LoVo (cell line): ENCODE results near the gene SLC2A1.

Experiments
- DNase-seq: peaks from one replicate; pipeline ENCODE4 v3.0.0-alpha.2; 2016; ENCODE audit warnings: low spot score

Gene SLC2A1

DNA sequence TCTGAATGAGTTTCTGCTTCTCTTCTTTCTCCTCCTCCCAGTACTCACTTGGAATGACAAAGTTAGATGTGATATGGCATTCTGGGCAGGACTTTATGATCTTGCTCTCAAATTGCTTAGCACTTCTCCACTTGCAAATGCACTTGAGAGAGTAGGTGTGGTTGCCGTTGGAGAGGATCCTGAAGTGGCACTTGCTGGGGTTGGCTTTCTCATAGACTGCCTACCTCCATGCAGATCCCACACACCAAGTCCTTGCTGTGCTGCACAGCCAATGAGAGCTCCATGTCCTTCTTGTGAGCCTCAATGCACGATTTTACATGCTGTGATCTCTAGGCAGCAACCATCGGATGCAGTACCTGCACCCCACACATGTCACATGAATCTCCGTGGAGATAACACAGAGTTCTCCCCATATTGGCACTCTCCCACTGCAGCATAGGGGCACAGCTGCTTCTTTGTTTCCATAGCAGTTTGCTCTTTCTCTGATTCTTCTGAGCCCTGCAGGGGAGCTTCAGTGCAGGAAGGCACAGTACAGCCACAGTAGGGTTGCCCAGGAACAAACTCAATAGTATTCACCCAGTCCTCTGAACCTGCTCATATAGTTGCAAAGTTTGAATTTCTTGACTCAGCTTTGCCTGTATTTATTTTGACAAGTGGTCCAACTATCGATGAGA is 67.1 kb downstream of the SLC2A1 start:
- no peak for DNase-seq

DNA sequence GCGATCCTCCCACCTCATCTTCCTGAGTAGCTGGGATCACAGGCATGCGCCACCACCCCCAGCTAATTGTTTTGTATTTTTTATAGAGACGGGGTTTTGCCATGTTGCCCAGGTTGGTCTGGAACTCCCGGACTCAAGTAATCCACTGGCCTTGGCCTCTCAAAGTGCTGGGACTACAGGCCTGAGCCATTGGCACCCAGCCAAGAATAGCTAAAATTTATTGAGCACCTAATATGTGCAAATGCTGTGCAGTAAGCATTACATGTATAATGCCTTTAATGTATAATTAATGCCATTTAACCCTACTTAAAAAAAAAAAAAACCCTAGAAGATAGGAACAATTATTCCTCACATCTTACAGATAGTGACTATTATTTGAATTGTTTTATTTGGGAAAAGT is 69.4 kb downstream of the SLC2A1 start:
- no peak for DNase-seq

DNA sequence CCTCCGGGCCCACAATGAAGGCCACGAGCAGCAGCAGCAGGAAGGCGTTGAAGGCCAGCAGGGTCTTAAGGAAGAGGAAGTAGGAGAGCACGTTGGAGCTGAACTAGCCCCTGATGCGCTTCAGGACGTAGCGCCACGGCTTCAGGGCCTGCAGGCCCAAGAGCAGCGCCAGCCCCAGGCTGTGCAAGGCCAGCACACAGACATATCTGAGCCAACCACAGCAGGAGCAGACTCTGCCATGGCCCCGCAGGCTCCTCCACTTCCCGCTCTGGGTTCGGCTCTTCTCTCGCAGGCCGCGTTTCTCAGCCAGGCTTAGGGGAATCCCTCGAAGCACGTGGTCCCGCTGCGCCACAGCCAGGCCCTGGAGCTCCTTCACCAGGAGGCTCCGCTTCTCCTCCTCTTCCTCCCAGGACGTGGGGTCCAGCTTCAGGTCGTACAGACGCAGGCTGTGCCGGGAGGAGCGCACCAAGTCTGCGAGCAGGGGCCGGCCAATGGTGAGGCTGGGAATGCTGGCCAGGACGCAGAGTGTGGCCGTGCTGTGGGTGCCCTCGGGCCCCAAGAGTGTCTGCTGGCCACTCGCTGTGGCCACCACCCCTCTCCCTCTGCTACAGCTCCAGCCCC is 70.5 kb downstream of the SLC2A1 start:
- DNase-seq = no peak

DNA sequence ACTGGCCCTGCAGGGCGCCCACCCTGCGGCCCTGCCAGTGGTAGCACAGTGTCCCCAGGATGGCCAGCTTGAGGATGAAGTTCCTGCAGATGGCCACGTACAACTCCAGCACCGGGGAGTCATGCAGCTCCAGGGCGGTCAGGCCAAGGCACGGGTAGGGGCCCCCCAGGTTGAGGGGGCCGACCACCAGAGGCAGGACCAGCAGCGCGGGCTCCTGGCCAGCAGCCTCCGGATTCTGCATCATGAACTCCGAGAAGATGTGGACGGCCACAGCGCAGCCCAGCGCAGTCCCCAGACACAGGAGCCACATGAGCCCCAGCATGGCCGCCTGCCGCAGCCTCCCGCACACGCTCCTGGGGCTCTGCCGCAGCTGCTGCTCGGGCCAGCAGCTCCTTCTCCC is 71.3 kb downstream of the SLC2A1 start:
- no peak for DNase-seq

DNA sequence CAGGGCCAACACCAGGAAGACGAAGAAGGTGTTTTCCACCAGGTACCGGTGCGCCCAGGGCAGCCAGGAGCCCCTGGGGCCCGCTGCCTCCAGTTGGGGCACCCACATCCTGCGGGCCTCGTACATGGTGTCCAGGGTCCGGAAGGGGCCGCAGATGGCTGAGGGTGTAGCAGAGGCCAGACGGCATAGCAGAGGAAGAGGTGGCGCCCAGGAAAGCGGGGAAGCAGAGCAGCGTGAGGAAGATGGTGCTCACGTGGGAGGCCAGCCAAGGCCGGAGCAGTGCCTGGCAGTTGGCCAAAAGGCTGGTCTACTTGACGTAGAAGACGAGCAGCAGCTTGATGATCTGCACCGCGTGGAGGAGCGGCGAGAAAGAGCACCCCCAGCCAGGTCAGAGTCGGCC is 71.9 kb downstream of the SLC2A1 start:
- DNase-seq = no peak

DNA sequence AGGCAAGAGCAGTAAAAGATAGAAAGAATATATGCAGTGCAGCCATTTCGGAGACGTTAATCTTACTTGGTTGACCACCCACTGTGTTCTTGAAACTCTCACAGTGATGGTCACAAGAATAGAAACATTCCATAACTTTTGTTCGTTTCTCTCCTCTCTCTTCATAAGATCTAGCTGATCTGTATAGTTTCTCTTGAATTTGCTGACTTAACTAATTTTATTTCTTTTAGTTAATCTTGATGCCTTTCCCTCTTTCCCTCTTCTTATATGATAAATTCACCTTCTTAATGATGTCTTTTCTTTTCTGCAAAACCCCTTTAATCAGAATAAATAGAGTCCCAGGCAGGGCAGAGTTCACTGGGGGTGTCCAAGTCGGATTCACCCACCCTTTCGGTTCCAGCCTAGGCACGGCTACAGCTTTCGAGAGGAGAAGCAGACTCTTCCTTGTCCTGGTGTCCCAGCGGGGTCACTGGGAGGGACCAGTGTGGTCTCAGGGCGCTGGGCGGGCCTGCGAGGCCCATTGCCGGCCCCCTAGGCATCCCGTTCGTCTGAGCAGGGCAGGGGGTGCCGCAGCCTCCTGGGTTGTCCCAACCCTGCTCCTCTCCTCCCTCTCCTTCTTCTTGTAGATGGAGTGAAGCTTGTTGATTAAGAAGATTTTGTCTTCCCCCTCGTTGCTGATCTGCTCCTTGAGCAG is 72.5 kb downstream of the SLC2A1 start:
- DNase-seq = no peak

DNA sequence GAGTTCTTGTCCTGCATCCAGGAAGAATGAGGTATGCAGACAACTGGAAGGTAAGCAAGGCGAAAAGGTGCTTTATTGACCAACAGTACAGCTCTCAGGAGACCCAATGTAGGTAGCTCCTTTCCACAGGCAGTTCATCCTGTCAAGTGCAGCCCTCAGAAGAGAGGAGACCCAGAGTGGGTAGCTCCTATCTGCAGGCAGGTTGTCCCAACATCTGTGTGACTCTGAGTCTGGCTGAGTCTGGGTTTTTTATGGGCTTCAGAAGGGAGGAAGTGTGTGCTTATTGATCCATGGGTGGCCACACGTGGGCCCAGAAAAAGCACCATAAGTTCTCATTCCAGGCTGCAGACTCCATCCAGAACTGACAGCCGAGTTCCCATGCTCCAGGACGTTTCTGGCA is 78.3 kb downstream of the SLC2A1 start:
- DNase-seq = no peak

DNA sequence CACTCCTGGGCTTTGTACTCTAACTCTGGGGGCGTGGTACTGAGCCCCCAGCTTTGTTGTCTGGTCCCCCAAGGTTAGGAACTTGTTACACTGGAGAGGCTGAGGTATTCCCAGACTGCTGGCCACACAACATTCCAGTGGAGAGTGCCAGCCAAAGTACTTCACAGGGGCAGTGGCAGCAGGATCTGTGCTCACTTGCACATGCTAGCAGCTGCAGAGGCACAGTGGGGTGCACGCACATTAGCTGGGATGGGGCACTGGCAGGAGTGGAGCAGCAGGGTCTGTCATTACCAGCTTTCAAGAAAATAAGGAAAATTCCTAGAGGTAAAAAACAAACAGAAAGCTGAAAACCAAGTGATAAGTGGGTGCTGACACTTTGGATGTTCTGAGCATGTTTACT is 81.3 kb downstream of the SLC2A1 start:
- no peak for DNase-seq

DNA sequence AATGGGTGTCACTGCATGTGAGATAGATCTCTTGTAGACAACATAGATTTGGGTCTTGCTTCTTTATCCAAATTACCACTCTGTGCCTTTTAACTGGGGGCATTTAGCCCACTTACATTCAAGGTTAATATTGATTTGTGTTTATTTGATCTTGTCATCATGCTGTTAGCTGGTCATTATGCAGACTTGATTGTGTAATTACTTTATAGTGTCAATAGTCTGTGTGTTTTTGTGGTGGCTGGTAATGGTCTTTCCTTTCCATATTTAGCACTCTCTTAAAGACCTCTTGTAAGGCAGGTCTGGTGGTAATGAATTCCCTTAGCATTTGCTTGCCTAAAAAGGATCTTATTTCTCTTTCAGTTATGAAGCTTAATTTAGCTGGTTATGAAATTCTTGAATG is 82.7 kb downstream of the SLC2A1 start:
- DNase-seq = no peak
